ENCODE measurements around the gene NKAPL.

- TF ChIP-seq CTCF (IDR thresholded peaks at IDR 0.05; ENCODE audit: low read depth, low read length) = peak; percentile 42
- no peak for TF ChIP-seq EZH2phosphoT487 (IDR thresholded peaks at IDR 0.05; ENCODE audit: low read depth)
Observed at GRCh38 chr6:28212510-28213212, 46.4 kb upstream of the NKAPL start.
